HepG2 (cell line): ENCODE data around the gene PAPOLA. TPM values are rescaled to one million over a fixed set of nuclear protein-coding genes. Genes with fewer than 3 reads are reported as not detected.
A peak's percentile ranks its signal among the peaks of the same experiment; 100 is the strongest.

Experiments used
- CBFB ChIP-seq: sonication (generic); formaldehyde crosslinking; IDR thresholded peaks from 2 replicates; pipeline ENCODE4 v1.4.0; 2020; ENCODE audit warnings: missing genetic modification reagents
- CBX1 ChIP-seq: IDR thresholded peaks from one replicate; pipeline ENCODE4 v1.6.1; 2016; ENCODE audit warnings: antibody characterized with exemption, low read depth
- KDM1A ChIP-seq: IDR thresholded peaks from 2 replicates; pipeline ENCODE4 v1.6.1; 2016; ENCODE audit warnings: missing compliant biosample characterization
- KIAA2018 ChIP-seq: sonication (generic); formaldehyde crosslinking; IDR thresholded peaks from 2 replicates; pipeline ENCODE4 v1.5.0; 2020; ENCODE audit warnings: mild to moderate bottlenecking, missing genetic modification reagents, borderline replicate concordance
- PAF1 ChIP-seq: IDR thresholded peaks from 2 replicates; pipeline ENCODE4 v1.6.1; 2016; ENCODE audit warnings: missing genetic modification reagents, missing compliant biosample characterization
- PAX8 ChIP-seq: sonication (generic); formaldehyde crosslinking; IDR thresholded peaks from 2 replicates; pipeline ENCODE4 v1.8.0; 2022; ENCODE audit warnings: mild to moderate bottlenecking, missing genetic modification reagents, borderline replicate concordance
- PCBP2 ChIP-seq: fragments of 200-400 bp; formaldehyde crosslinking; optimal IDR thresholded peaks from 2 replicates; pipeline ENCODE3; 2018; ENCODE audit warnings: low read length, low read depth; ENCODE audit not compliant: poor library complexity, severe bottlenecking
- PHF20 ChIP-seq: sonication (generic); formaldehyde crosslinking; IDR thresholded peaks from 2 replicates; pipeline ENCODE4 v1.5.0; 2020; ENCODE audit warnings: mild to moderate bottlenecking, missing genetic modification reagents
- TAF15 ChIP-seq: fragments of 200-400 bp; formaldehyde crosslinking; IDR thresholded peaks from one replicate; pipeline ENCODE4 v1.6.1; 2018; ENCODE audit warnings: mild to moderate bottlenecking, low read depth, low read length; ENCODE audit not compliant: poor library complexity, severe bottlenecking
- ZBTB49 ChIP-seq: sonication (generic); formaldehyde crosslinking; IDR thresholded peaks from 2 replicates; pipeline ENCODE4 v1.4.0; 2020; ENCODE audit warnings: missing genetic modification reagents, borderline replicate concordance
- ZNF292 ChIP-seq: sonication (generic); formaldehyde crosslinking; IDR thresholded peaks from 2 replicates; pipeline ENCODE4 v1.8.1; 2022; ENCODE audit warnings: mild to moderate bottlenecking, low read depth, missing genetic modification reagents, borderline replicate concordance
- ZNF350 ChIP-seq: sonication (generic); formaldehyde crosslinking; IDR thresholded peaks from 2 replicates; pipeline ENCODE4 v1.4.0; 2020; ENCODE audit warnings: mild to moderate bottlenecking, low read depth, missing genetic modification reagents, borderline replicate concordance
- ZNF850 ChIP-seq: sonication (generic); formaldehyde crosslinking; conservative IDR thresholded peaks from 2 replicates; pipeline ENCODE4 v1.9.0; 2021; ENCODE audit warnings: mild to moderate bottlenecking, missing genetic modification reagents
- ZNF879 ChIP-seq: sonication (generic); formaldehyde crosslinking; IDR thresholded peaks from 2 replicates; pipeline ENCODE4 v1.8.1; 2023; ENCODE audit warnings: missing genetic modification reagents
- polyA plus RNA-seq, 8 experiments: library from polyadenylated mRNA; depleted of rRNA in 3 of 8; stranded (reverse) in 7 of 8; unstranded in 1 of 8; fragments of >200 nt; fragmentation: Illumina TruSeq in 4 of 8; extraction: Trizol in 4 of 8; gene quantifications; 2 replicates each; pipeline versions ENCODE4 v1.2.1 to v1.2.3, GENCODE V29; 2011 to 2016; ENCODE audit warnings: low read depth in 4 of 8, missing spikeins in 1 of 8, mixed read lengths in 1 of 8; ENCODE audit not compliant: insufficient read depth in 1 of 8
- total RNA-seq, 5 experiments: library from RNA; depleted of rRNA; stranded (reverse); fragments of >200 nt; fragmentation: Illumina TruSeq; extraction: Trizol; gene quantifications; 2 replicates each; pipeline ENCODE4 v1.2.3, GENCODE V29; 2016; ENCODE audit warnings: low read depth in 1 of 5
- TF ChIP-seq, protein P1 (sequence below): sonication (generic); formaldehyde crosslinking; conservative IDR thresholded peaks from 2 replicates; pipeline ENCODE4 v1.4.0; 2020; ENCODE audit warnings: missing genetic modification reagents
- TF ChIP-seq, protein P2 (sequence below): sonication (generic); formaldehyde crosslinking; IDR thresholded peaks from 2 replicates; pipeline ENCODE4 v1.4.0; 2020; ENCODE audit warnings: mild to moderate bottlenecking, missing genetic modification reagents

Gene PAPOLA
- total and polyA plus RNA-seq, 2 of the 13 experiments (the other 11 are each of a cell fraction or from before 2014, with no cell fraction given), result 103 to 151 TPM

- no peak for TF ChIP-seq KIAA2018 (CRISPR knock-in tag)
- peak; percentile 82 for TF ChIP-seq ZNF292 (CRISPR knock-in tag)
- no peak for TF ChIP-seq PAX8
- TF ChIP-seq KDM1A (CRISPR knock-in tag), result no peak
- TF ChIP-seq ZNF879 (CRISPR knock-in tag), result 0 out of 2 replicates have a peak, but pooled peaks have one; percentile 45
- no peak for TF ChIP-seq PCBP2
- no peak for TF ChIP-seq ZBTB49 (CRISPR knock-in tag)
- TF ChIP-seq, protein P1, sequence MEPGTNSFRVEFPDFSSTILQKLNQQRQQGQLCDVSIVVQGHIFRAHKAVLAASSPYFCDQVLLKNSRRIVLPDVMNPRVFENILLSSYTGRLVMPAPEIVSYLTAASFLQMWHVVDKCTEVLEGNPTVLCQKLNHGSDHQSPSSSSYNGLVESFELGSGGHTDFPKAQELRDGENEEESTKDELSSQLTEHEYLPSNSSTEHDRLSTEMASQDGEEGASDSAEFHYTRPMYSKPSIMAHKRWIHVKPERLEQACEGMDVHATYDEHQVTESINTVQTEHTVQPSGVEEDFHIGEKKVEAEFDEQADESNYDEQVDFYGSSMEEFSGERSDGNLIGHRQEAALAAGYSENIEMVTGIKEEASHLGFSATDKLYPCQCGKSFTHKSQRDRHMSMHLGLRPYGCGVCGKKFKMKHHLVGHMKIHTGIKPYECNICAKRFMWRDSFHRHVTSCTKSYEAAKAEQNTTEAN (CRISPR knock-in tag), result peak; percentile 32; the same call in 1 of the 2 replicates
- TF ChIP-seq PAF1 (CRISPR knock-in tag), result no peak
- TF ChIP-seq ZNF850 (CRISPR knock-in tag), result no peak; the same call in 1 of the 2 replicates
- no peak for TF ChIP-seq TAF15
- TF ChIP-seq ZNF350, result peak; percentile 89
- TF ChIP-seq CBFB (CRISPR knock-in tag), result no peak; the same call in 1 of the 2 replicates
- TF ChIP-seq, protein P2, sequence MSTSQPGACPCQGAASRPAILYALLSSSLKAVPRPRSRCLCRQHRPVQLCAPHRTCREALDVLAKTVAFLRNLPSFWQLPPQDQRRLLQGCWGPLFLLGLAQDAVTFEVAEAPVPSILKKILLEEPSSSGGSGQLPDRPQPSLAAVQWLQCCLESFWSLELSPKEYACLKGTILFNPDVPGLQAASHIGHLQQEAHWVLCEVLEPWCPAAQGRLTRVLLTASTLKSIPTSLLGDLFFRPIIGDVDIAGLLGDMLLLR, result no peak
- no peak for TF ChIP-seq CBX1
- peak; percentile 76 for TF ChIP-seq PHF20
Measured at GRCh38 chr14:96501740-96502620, at the start of gene PAPOLA (continued).
